GM12875 (cell line): Measurements from ENCODE around the gene MRPS10.

Experiments
- H3K4me3 ChIP-seq: one replicate; pipeline ENCODE4 v1.5.1; 2011; ENCODE audit warnings: low read depth, low read length, control low read depth
- TF ChIP-seq, protein P1 (sequence below): IDR thresholded peaks from 2 replicates; pipeline ENCODE4 v1.5.1; 2011; ENCODE audit warnings: low read depth, mild to moderate bottlenecking, control low read depth, inconsistent platforms, low read length, moderate library complexity, borderline replicate concordance; ENCODE audit not compliant: insufficient read depth

MRPS10 gene

DNA sequence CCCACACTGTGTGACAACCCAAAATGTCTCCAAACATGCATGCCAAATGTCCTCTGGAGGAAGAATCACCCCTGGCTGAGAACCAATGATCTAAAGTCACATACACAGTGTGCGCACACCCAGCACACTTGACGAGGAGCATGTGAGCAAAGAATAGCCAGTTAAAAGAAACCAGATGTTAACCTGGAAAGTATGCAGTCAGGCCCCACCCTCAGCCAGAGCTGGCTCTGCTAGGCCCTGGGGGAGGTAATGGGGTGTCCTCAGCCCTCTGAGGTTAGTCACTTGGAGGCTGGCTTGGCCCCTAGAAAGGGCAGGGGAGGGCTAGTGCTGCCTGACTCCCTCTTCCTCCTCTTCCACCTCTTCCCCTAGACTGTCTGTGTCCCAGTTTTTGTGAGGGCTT lies 59.6 kb downstream of the MRPS10 start:
- TF ChIP-seq, protein P1, sequence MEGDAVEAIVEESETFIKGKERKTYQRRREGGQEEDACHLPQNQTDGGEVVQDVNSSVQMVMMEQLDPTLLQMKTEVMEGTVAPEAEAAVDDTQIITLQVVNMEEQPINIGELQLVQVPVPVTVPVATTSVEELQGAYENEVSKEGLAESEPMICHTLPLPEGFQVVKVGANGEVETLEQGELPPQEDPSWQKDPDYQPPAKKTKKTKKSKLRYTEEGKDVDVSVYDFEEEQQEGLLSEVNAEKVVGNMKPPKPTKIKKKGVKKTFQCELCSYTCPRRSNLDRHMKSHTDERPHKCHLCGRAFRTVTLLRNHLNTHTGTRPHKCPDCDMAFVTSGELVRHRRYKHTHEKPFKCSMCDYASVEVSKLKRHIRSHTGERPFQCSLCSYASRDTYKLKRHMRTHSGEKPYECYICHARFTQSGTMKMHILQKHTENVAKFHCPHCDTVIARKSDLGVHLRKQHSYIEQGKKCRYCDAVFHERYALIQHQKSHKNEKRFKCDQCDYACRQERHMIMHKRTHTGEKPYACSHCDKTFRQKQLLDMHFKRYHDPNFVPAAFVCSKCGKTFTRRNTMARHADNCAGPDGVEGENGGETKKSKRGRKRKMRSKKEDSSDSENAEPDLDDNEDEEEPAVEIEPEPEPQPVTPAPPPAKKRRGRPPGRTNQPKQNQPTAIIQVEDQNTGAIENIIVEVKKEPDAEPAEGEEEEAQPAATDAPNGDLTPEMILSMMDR = no peak
- H3K4me3 ChIP-seq = no peak overlapping the region
